Myocyte (in vitro differentiated cells): Measurements from ENCODE around the gene EEPD1. TPM values are rescaled to one million over a fixed set of nuclear protein-coding genes. Genes with fewer than 3 reads are reported as not detected.

Experiments used
- DNase-seq: peaks from one replicate; pipeline ENCODE4 v3.0.0-alpha.2; 2012; ENCODE audit warnings: low read depth
- total RNA-seq: library from RNA; depleted of rRNA; stranded (reverse); fragments of >200 nt; gene quantifications from 2 replicates; pipeline ENCODE4 v1.2.3, GENCODE V29; 2014

The EEPD1 gene
- total RNA-seq, 1 donor from 2014 or later, result 5.6 TPM

DNA sequence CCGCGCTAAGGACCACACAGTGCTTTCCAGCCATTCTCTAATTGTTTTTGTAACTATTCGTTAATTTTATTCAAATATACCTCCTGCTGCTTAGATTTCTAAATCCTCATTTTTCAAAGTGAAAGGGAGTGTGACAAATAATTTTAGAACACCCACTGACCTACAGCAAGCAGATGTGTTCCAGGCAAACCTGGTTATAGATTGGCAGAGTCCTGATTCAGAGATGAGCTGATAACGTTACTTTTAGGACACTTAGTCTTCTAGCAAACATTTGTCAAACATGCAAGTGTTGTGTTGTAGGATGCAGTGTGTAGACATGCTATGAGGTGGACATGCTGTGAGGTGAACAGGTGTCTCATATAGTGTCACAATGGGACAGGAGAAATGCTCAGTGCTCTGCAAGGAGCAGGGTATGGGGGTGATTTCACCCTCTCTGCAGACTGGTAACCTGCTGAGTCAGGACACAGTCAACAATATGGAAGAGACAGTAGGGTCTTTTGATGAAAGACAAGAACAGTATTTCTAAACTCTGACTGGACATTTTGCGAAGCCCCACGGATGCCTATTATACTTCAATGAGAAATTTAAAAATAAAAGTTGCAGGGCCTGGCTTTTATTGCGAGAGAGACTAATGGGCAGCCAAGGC lies 144.4 kb downstream of the EEPD1 start:
- DNase-seq, result no peak

GRCh38 chr7:36298106-36298505 lies 145.1 kb downstream of the EEPD1 start:
- DNase-seq, result no peak

GRCh38 chr7:36299223-36299774 lies 146.2 kb downstream of the EEPD1 start:
- no peak for DNase-seq

DNA sequence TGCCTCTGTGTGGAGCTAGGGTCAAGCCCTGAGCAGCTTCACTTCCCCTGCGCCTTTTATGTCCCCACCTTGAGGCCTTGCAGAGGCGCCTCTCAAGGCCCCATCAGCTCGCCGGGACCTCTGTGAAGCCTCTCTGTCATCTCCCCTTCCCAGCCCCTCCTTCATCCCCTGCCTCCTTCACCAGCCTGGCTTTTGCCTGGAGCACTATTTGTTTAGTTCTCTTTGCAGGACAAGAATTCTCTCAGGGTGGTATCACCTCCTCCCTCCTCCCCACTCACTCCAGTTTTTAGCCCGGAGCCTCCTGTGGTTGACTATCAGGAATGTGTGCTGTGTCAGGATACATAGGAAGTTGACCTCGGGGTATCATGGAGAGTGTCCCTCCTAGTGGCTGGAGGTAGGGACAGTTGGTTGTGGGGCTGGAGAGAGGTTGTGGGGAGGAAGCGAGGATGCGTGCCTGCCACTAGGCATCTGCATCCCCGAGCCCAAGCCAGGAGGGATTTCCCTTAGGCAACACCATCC lies 146.8 kb downstream of the EEPD1 start:
- no peak for DNase-seq

GRCh38 chr7:36300696-36301350 lies 147.8 kb downstream of the EEPD1 start:
- DNase-seq, result no peak

- peak; percentile 16 for DNase-seq
Observed at GRCh38 chr7:36301914-36302771, 149.1 kb downstream of the EEPD1 start.

DNA sequence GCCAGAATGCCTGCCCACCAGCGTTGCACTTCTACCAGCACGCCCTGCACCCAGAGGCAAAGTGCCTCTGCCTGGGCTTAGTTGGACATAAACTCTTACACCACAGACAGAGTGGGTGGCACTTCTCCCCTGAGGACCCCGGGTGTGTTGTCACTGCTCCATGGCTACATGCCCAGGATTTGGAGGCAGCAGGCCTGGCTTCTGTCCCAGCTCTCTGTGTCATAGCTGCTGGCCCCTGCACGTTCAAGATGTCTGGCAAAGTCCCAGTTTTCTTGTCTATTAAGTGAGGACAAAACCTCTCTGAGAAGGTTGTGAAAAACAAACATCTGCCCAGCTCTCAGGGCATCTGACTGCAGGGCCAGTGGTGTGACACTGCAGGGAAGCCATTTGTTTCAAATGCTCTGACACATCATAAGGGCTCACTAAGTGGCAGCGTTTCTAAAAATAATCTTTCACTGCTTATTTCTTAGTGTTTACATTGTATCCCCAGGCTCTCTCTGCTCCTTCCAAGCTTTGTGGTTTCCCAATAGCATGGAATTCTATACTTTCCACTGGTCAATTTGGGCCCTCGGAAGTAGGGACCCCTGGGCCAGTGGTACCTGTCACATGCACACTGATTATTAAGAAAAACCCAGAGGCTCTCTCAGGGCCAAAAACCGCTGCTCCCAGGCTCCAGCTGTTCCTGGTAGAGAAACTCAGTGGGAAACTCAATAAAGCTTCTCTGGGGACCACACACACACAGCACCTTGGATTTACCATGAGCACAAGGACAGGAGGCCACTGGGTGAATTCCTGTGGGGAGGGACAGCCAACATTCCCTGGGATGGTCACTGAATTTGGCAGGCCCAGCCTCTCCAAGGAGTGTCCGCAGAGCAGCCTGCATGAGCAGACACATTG lies 150.4 kb downstream of the EEPD1 start:
- peak; percentile 99 for DNase-seq

- no peak for DNase-seq
Observed at GRCh38 chr7:36304099-36304425, 151.0 kb downstream of the EEPD1 start.

- DNase-seq, result no peak
Observed at GRCh38 chr7:36305226-36305625, 152.2 kb downstream of the EEPD1 start.

- no peak for DNase-seq
Observed at GRCh38 chr7:36305648-36306047, 152.6 kb downstream of the EEPD1 start.

DNA sequence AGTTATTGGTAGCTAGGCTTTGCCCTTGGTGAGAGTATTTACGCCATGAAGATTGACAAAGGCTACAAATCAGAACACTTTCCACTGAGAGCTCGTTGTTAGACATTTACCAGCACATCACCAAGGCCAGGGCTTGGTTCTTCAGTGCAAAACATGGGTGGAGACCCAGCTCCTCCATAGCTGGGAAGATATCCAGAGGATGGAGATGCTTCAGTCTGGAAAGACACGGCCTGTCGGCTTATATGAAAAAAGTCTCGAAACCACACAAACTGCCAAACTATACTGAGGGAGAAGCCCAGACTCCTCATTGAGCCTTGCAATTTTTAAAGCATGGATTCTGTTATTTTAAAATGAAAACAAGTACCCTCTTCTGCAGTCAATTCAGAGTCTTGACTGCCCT lies 153.2 kb downstream of the EEPD1 start:
- DNase-seq, result no peak

- no peak for DNase-seq
Observed at GRCh38 chr7:36306722-36307121, 153.7 kb downstream of the EEPD1 start.

DNA sequence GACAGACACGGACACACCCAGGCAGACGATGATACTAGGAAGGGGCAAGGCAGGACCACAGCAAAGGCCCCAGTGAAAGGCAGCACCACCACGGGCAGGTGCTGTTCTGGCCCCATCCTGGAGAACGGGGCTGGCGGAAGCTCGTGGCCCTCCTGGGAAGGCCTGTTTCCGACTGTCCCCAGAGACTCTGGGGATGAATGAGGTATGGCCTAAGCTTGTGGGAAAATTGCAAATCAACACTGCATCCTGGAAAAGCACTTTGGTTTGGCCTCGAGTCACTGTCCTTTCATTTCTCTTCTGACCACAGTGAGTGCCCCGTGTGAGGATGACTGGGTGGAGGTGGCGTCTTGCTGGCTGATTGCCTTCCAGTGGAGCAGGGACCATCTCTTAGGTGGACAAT lies 155.0 kb downstream of the EEPD1 start:
- peak; percentile 31 for DNase-seq

GRCh38 chr7:36309301-36309700 lies 156.2 kb downstream of the EEPD1 start:
- DNase-seq, result no peak

GRCh38 chr7:36309716-36310115 lies 156.7 kb downstream of the EEPD1 start:
- DNase-seq, result no peak

GRCh38 chr7:36310897-36311296 lies 157.8 kb downstream of the EEPD1 start:
- no peak for DNase-seq

- DNase-seq, result no peak
Observed at GRCh38 chr7:36311539-36311938, 158.5 kb downstream of the EEPD1 start.

DNA sequence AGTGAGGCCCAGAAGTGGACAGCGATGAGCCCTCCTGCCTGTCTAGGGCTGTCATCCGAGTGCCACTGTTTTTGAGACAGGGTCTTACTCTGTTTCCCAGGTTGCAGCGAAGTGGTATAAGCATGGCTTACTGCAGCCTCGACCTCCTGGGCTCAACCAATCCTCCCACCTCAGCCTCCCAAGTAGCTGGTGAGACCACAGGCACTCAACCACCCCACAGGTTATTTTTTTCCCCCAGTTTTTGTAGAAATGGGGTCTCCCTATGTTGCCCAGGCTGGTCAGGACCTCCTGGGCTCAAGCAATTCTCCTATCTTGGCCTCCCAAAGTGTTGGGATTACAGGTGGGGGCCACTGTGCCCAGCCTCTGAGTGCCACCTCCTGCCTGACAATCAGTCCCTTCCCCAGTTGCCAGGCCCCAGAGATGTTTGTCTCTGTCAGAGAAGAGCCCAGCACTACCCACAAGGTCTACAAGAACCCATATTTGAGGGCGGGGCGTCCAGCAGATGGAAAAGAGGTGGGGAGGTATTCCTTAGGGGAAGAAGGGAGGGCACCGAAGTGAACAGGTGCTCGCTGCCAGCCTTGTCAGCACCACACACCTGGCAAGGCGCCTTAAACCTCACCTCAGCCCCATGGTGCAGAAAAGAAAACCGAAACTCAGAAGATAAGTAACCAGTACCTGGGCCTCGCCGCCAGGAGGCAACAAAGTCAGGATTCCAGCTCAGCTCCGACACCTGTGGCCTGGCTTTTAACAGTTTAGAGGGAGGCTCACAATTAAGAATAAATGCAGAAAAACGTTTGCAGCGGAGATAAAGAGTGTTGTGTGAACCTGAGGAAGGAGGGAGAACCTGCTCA lies 159.2 kb downstream of the EEPD1 start:
- no peak for DNase-seq

DNA sequence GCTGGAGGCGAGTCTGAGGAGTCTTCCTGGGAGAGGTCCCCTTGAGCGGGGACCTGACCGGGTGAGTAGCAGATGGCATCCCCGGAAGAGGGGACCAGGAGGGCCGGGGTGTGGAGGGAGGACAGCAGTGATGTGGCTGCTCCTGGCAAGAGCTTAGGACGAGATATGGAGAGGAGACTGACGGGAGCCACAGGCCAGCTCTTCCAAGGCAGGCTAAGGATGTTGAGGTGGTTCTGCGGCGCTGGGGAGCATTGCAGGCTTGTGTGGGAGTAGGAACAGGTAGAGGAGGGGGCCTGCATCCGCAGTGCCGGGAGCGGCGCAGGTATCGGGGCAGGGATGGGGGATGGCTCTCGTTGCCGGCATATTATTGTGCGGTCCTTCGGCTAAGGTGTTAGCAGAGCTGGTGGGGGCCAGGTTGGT lies 159.9 kb downstream of the EEPD1 start:
- DNase-seq, result no peak

DNA sequence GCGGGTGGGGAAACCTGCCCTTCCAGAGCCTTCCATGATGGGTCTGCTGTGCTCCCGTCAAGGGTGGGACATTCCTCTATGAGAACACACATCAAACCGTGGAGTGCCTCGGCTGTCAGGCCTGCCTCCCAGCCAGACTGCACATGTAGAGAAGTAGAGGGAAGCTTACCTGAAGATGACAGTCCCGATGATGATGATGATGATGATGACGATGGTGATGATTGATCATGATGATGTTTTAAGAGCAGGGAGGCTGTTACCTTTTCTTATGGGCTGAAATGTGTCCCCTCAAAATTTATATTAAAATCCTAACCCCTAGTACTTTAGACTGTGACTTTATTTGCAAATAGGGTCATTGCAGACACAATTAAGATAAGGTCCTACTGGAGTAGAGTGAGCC lies 160.6 kb downstream of the EEPD1 start:
- no peak for DNase-seq
